Embryonic facial prominence (tissue), 1 donor: ENCODE data around the gene S100P.
"Not testable (repeated sequence)": the region's sequence is repeated elsewhere in the genome, so short reads cannot be mapped to it uniquely, and the experiment has no call there.

ENCODE experiments used
- DNase-seq: peaks from one replicate; pipeline ENCODE4 v3.0.0-alpha.2; 2016; ENCODE audit errors: extremely low spot score

Gene S100P

DNA sequence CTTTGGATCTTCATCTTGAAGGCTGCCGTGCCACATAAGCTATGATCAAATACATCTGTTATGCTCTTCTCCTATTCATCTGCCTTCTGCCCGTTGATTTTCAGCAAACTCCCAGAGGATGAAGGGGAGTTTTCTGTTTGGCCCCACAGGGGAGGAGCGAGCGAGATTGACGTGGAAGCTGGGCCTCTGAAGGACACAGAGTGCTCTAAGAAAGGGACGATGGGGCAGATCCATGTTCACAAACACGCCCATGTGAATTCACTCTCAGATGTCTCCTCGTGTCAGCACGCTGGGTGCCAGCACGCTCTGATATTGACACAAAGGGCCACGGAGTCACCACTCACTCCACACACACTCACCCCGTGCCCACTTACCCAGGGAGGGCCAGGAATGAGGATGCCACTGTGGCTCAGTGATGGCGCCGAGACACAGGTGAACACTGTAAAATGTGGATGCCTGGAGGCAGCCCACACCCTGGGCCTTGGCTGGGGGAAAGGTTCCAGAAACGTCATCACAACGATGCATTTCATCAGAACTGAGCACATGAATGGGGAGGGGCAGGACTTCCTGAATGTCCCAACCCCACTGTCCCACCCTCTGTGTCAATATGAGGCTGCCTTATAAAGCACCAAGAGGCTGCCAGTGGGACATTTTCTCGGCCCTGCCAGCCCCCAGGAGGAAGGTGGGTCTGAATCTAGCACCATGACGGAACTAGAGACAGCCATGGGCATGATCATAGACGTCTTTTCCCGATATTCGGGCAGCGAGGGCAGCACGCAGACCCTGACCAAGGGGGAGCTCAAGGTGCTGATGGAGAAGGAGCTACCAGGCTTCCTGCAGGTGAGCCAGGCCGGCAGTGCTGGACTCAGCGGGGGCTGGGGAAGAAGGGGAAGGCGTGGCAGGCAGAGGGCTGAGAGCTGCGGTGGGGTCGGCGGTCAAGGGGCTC is at the start of gene S100P:
TSS of gene S100P (plus strand) at position 648 of the 946 bp plus-strand sequence. CDS start at position 703, 55 bp downstream.
- DNase-seq, result no peak

DNA sequence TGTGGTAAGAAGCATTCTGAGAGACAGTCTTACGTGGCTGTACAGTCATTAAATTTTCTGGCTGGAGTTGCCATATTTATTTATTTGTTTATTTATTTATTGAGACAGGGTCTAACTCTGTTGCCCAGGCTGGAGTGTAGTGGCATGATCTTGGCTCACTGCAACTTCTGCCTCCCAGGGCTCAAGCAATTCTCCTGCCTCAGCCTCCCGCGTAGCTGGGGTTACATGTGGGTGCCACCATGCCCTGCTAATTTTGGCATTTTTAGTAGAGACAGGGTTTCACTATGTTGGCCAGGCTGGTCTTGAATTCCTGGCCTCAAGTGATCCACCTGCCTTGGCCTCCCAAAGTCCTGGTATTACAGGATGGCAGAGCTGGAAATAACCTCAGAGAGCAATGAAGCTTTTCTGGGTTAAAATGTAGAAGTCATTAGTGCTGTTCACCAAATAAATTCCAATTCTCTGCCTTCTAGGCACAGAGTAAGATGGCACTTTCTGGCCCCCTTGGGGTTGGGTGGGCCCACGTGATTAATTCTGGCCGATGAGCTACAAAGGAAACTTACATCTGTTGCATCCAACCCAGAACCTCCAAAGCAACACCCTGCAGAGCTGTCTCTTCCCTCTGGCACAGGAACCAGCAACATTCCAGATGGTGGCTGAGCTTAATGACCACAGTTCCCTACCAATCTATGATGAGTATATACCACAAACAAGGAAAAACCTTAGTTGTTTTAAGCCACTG is 48.7 kb upstream of the S100P start:
- no peak for DNase-seq

- no peak for DNase-seq
Measured at GRCh38 chr4:6647169-6647568, 46.5 kb upstream of the S100P start.

DNA sequence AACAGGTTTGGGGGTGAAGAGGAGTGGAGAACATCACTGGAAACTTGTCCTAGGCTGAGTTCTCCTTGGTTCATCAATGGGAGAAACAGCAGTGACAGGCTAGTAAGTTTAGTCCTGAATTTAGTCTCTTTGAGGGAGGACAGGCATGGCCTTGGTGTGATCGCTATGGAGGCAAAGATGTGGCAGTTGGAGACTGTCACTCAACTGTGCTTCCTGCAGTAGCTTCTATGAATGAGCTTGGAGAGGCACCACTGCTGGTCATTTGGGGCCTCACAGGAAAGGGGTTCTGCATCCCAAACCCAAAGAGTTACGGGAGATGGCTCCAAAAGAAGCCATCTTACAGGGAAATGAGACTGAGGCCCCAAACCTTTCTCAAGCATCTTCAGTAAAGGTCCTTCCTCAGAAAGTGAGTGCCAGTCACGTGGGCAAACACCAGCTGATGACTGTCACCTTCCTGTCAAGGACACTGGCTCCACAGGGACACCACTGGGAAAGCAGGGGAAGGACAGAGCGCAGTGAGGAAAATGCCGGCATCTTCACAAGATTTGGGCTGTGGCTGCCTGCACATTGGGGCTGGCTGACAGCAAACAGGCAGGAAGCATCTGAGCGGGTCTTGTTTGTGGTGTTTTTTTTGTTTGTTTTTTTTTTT is 46.0 kb upstream of the S100P start:
- no peak for DNase-seq

DNA sequence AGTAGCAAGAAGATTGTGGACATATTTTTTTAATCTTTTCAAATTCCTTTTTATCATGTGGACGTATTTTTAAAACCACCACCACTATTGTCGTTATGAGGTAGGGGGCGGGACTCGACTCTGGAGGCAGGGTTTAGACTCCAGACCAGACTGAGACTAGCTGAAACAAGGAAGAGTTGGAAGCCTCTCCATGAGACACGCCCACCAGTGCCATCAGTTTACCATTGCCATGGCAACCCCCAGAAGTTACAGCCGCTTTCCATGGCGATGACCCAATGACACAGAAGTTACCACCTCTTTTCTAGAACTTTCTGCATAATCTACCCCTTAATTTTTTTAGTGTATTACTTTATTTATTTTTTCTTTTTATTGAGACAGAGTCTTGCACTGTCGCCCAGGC is 44.5 kb upstream of the S100P start:
- DNase-seq, result no peak

- not testable (repeated sequence) for DNase-seq
Measured at GRCh38 chr4:6654211-6654610, 39.5 kb upstream of the S100P start.

GRCh38 chr4:6655291-6655690 is 38.4 kb upstream of the S100P start:
- DNase-seq, result not testable (repeated sequence)

DNA sequence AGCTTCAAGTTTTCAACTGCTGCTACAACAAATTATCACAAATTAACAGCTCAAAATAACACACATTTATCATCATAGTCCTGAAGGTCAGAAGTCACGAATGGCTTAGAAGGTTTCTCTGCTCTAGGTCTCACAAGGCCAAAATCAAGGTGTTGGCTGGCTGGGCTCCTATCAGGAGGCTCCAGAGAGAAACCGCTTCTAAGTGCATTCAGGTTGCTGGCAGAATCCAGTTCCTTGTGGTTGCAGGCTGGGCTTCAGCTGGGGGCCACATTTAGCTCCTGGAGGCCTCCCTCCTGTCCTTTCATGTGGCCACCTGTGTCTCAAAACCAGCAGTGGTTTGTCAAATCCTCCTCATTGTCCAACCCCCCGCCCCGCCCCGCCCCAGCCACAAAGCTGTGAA is 37.8 kb upstream of the S100P start:
- no peak for DNase-seq

GRCh38 chr4:6657242-6658208 is 36.2 kb upstream of the S100P start:
- no peak for DNase-seq

DNA sequence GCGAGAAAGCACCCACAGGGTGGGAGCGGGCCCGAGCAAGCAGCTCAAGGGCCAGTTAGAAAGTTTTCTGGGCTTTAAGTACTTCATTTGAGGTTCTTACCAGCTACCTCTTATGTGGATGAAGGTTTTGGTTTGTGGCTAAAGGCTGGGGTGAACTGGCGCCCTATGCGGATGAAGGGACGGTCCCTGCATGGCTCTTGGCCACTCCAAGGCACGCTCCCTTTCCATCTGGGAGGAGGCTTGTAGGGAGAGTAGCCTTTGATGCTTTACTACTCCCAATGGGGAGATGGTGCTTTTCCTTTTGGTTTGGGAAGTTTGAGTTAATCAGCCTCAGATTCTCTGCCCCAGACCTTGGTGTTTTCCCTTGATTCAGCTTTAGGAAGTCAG is 35.5 kb upstream of the S100P start:
- no peak for DNase-seq

GRCh38 chr4:6658597-6659075 is 35.0 kb upstream of the S100P start:
- DNase-seq, result no peak

DNA sequence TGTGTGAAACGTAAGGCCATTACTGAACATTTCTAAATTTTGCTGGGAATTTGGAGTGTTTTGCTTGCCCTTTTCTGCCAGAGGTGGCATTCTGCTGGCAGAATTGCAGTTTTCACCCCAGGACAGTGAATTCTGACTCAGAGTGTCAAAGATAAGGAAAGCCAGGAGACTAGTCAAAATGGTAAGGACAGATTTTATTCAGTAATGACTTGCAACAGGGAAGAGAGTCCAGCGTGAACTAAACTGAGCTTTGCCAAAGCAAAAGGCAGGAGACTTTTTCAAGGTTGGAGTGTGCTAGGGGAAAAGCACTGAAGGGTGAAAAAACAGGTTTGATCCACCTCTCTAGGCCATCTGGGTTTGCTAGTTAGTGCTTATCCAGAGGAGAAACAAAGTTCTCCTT is 33.8 kb upstream of the S100P start:
- no peak for DNase-seq

DNA sequence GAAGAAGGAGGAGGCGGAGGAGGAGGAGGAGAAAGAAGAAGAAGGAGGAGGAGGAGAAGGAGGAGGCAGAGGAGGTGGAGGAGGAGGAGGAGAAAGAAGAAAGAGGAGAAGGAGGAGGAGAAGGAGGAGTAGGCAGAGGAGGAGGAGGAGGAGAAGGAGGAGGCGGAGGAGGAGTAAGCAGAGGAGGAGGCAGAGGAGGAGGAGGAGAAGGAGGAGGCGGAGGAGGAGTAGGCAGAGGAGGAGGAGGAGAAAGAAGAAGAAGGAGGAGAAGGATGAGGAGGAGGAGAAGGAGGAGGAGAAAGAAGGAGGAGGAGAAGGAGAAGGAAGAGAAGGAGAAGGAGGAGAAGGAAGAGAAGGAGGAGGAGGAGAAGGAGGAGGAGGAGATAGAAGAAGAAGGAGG is 33.2 kb upstream of the S100P start:
- DNase-seq, result no peak

- DNase-seq, result no peak
Measured at GRCh38 chr4:6662591-6662990, 31.1 kb upstream of the S100P start.

DNA sequence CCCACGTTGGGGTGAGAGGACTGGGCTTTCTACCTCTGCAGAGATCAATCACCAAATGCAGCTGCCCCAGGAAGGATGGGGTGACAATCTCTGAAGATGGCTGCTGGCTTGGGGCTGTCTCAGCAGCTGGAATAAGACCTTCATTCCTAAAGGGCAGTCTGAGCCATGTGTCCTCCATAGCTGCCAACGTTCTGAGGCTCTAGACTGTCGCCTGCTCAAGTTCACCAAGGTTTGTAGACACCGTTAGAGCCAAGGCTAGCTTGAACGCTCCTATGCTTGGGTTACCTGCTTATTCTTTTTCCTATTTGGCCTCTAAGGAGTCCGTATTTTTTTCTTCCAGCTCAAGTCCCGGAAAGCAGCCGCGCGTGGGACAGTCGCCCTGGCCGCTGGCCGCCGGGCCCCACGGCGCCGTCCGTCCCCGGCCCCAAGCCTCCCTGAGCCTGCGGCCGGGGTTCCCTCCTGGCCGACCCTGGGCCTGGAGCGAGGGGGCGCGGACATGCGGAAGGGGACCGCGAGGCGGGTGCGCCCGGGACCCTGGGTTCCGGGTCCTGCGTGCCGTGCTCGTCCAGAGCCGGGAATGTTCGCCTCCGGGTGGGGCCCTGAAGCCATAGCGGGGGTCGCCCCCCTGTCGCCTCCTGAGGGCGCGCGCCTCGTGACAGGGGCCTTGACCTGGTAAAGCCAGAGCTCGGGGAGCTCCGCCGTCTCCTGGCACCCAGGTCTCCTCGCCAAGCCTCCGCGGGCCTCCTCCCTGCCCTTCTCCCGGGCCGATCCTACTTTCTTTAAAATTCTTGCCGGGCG is 29.9 kb upstream of the S100P start:
- no peak for DNase-seq

DNA sequence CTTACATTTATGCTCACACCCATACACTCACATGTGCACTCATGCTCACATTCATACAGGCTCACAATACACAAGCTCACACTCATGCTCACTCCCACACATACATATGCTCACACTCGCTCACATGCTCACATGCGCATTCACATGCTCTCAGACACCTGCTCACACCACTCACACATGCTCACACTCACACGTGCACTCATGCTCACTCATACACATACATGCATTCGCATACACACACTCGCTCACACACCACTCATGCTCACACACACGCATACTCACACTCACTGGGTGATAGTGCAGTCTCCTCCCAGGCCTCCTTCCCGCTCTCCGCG is 28.4 kb upstream of the S100P start:
- DNase-seq, result no peak

DNA sequence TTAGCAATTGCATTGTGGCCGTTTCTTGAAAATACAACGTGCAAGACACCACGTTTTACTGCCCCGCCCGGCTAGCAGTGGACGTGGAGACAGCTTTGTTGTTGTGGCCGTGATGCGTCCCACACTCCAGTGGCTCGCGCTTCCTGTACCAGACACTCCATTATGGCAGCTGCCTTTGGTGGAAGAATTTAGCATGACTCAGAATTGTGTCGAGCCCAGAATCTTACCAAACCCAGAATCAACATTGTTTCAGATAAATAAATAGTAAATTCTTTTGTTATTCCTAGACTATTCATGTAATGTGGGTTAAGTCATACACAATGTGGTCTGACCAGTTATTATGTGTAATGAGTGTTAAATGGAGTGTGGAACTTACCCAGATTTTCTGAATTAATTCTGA is 25.3 kb upstream of the S100P start:
- DNase-seq, result no peak

GRCh38 chr4:6671648-6672047 is 22.0 kb upstream of the S100P start:
- no peak for DNase-seq

GRCh38 chr4:6672131-6672530 is 21.5 kb upstream of the S100P start:
- no peak for DNase-seq

DNA sequence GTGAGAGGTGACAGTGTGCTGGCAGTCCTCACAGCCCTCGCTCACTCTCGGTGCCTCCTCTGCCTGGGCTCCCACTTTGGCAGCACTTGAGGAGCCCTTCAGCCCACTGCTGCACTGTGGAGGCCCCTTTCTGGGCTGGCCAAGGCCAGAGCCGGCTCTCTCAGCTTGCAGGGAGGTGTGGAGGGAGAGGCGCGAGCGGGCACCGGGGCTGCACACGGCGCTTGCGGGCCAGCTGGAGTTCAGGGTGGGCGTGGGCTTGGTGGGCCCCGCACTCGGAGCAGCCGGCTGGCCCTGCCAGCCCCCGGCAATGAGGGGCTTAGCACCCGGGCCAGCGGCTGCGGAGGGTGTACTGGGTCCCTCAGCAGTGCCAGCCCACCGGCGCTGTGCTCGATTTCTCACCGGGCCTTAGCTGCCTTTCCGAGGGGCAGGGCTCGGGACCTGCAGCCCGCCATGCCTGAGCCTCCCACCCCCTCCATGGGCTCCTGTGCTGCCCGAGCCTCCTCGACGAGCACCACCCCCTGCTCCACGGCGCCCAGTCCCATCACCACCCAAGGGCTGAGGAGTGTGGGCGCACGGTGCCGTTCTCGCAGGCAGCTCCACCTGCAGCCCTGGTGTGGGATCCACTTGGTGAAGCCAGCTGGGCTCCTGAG is 21.0 kb upstream of the S100P start:
- not testable (repeated sequence) for DNase-seq
